GM12892 (cell line): ENCODE measurements around the gene NKRF.

Experiments
- POLR2A ChIP-seq: IDR thresholded peaks from 2 replicates; pipeline ENCODE4 v1.6.1; 2011; ENCODE audit warnings: low read depth, low read length, control low read depth
- POLR2AphosphoS5 ChIP-seq: IDR thresholded peaks from 2 replicates; pipeline ENCODE4 v1.6.1; 2011; ENCODE audit warnings: low read depth, low read length, control low read depth
- TAF1 ChIP-seq: IDR thresholded peaks from 2 replicates; pipeline ENCODE4 v1.6.1; 2011; ENCODE audit warnings: low read depth, mild to moderate bottlenecking, control low read depth, low read length, borderline replicate concordance

DNA sequence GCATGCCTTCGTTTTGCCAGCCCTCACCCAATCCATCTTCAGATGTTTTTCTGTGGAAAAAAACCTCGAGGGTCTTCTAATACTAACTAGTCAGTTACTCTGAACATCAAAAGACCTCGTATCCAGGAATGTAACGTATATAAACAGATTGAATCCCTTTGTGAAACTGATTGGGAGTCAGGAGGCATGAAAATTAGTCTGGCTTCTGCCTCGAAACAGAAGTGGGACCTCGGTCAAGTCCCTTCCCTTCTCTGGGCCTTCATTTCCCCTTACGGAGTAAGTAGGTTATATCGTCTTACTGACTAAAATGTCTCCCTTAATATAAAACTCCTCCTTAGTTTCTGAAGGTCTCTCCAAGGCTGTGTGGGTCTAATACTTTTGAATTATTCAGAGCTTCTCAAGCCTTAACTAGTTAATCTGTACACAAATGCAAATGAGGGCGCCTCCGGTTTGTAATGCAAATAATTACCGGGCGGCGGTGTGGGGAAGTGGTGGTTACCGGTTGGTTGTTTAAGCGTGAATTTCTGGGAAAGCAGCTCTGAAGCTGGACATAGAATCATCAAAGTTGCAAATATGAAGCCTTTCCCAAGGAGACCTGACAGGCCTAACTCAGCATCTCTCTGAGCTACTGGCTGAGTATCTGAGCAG lies 11.4 kb upstream of the NKRF start:
- TF ChIP-seq TAF1 (no peak), POLR2AphosphoS5 (no peak), POLR2A (peak; percentile 62)
